Ectodermal cell (in vitro differentiated cells): ENCODE measurements around the gene PTPN3.

Experiments
- H3K27ac ChIP-seq: 2 replicates; pipeline ENCODE4 v1.7.0; 2013; ENCODE audit warnings: mild to moderate bottlenecking, low read depth, low read length; ENCODE audit not compliant: insufficient read depth, poor library complexity, severe bottlenecking
- H3K27me3 ChIP-seq: 2 replicates; pipeline ENCODE4 v1.7.0; 2013; ENCODE audit warnings: mild to moderate bottlenecking, low read length; ENCODE audit not compliant: insufficient read depth, control insufficient read depth, poor library complexity, severe bottlenecking
- H3K36me3 ChIP-seq: one replicate; pipeline ENCODE4 v1.7.0; 2013; ENCODE audit warnings: low read length; ENCODE audit not compliant: control insufficient read depth, insufficient read depth
- H3K4me1 ChIP-seq: one replicate; pipeline ENCODE4 v1.7.0; 2013; ENCODE audit warnings: low read length; ENCODE audit not compliant: control insufficient read depth, insufficient read depth
- H3K4me3 ChIP-seq: 2 replicates; pipeline ENCODE4 v1.7.0; 2013; ENCODE audit warnings: low read depth, low read length, control low read depth; ENCODE audit not compliant: insufficient read depth
- H3K9me3 ChIP-seq: 2 replicates; pipeline ENCODE4 v1.7.0; 2013; ENCODE audit warnings: mild to moderate bottlenecking, low read length, moderate library complexity; ENCODE audit not compliant: control insufficient read depth
- WGBS, 2 experiments: methylation state at CpG; one replicate each; pipeline ENCODE4 v1.1.7; 2013; ENCODE audit warnings: missing lambda C conversion rate in 2 of 2; 5-methylcytosine and 5-hydroxymethylcytosine counted together

Gene PTPN3

GRCh38 chr9:109403116-109403515 is 95.0 kb downstream of the PTPN3 start:
- Histone ChIP-seq H3K9me3 (no peaks in the 10 kb centered on the region), H3K27ac (no peak overlapping the region), H3K4me1 (no peaks in the 10 kb centered on the region), H3K27me3 (no peaks in the 10 kb centered on the region), H3K36me3 (no peaks in the 10 kb centered on the region), H3K4me3 (no peak overlapping the region)
- 88 to 100% methylated on average over 2 of the region's 2 CpGs for WGBS, 2 experiments

DNA sequence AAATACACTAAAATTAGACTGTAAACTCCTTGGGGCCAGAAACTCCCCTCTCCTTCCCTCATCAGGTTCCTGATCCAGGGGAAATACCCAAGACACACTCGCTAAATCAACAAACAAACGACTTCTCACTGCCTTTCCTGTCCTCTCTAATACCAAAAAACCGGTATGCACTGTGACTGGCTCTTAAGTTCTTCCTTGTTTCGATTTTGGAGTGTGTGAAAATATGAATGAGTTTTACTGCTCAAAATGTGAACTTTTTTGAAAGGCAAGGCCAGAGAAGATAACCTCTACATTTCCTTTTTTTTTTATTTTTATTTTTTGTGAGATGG is 96.2 kb downstream of the PTPN3 start:
- H3K36me3 ChIP-seq, result no peaks in the 10 kb centered on the region
- no peaks in the 10 kb centered on the region for H3K9me3 ChIP-seq
- 76 to 87% methylated on average over 4 of the region's 4 CpGs for WGBS, 2 experiments
- H3K27ac ChIP-seq, result no peak overlapping the region
- no peak overlapping the region for H3K4me3 ChIP-seq
- no peaks in the 10 kb centered on the region for H3K27me3 ChIP-seq
- no peaks in the 10 kb centered on the region for H3K4me1 ChIP-seq

DNA sequence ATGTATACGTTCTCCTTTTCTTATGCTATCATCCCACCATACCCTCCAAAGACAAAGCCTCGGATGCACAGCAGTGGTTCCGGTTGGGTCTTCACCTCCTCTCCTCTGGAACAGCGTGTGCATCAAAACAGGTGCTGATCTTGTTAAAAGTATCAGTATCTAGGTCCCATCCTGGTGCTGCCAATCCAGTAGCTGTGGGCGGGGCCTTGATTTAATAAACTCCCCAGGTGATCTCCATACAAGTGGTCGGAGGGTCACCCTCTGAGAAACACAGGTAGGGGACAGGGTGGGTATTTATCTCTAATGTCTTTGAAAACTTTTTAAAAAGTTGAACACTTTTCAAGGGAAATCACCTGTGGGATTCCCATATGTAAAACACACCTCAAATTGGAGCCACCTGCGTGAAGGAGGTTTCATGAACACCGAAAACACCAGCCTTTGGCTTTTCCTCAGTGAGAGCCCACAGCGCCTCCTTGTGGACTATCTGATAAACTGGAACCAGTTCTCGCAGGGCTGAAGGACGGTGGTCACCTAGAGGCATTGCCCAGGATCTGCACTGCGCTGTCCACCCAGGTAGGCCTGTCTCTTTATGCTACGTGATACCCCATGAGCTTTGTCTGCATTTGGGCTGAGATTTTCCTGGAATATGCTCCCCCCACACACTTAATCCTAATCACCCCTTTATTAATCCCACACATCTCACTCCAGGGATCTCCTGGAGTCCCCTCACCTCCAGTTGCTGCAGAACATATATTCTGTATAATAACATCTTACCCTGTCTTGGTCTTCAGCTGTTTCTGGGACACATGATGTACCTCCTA is 96.7 kb downstream of the PTPN3 start:
- H3K36me3 ChIP-seq, result no peaks in the 10 kb centered on the region
- no peak overlapping the region for H3K27ac ChIP-seq
- H3K27me3 ChIP-seq, result no peaks in the 10 kb centered on the region
- H3K4me1 ChIP-seq, result no peaks in the 10 kb centered on the region
- H3K9me3 ChIP-seq, result no peaks in the 10 kb centered on the region
- no peak overlapping the region for H3K4me3 ChIP-seq
- 51 to 56% methylated on average over 12 to 13 of the region's 13 CpGs for WGBS, 2 experiments

- WGBS, 2 experiments, result 90 to 94% methylated on average over 6 of the region's 6 CpGs
- Histone ChIP-seq H3K36me3 (no peaks in the 10 kb centered on the region), H3K9me3 (no peaks in the 10 kb centered on the region), H3K27ac (no peak overlapping the region), H3K4me1 (no peaks in the 10 kb centered on the region), H3K27me3 (no peaks in the 10 kb centered on the region), H3K4me3 (no peak overlapping the region)
Observed at GRCh38 chr9:109399258-109399767, 98.8 kb downstream of the PTPN3 start.

DNA sequence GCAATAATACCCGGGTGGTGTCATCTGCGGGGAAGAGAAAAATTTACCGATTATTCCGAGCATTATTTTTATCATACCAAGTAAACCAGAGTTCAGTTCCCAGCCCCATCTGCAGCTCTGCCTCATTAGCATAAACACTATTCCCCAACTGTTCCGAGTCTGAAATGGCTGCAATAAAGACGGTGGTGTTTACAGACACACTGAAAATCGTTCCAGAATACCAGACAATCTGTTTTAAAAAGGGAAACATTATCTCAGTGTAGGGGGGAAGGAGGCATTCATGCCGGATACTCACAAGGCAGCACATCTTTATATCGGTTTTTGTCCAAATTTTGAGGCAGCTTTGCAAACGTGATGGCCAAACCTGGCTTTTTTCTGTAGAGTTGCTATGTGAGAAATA is 106.9 kb downstream of the PTPN3 start:
- H3K27me3 ChIP-seq, result no peaks in the 10 kb centered on the region
- no peak overlapping the region for H3K4me3 ChIP-seq
- WGBS, 2 experiments, result 91 to 92% methylated on average over 10 of the region's 10 CpGs

DNA sequence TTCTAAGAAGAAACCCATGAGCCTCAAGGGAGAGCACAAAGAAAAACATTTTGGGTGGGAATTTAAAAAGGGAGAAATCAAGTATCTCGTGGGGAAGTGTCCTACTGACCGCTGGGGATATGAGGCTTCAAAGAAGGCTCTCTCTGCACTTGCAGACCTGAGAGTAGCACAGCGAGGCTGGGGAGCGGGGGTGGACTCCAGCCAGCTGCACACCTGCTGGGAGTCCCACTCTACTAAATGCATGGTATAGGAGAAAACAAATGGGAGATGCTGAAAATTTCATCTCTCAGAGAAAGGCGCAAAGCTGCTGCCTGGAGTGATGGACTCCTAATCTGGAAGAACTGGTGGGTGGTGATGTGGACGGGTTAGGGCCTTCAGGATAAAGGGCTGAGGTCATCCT is 110.3 kb downstream of the PTPN3 start:
- 91 to 92% methylated on average over 6 of the region's 6 CpGs for WGBS, 2 experiments

More for the DNA sequence above, 106.9 kb downstream of the PTPN3 start:
- Histone ChIP-seq H3K9me3 (no peaks in the 10 kb centered on the region), H3K36me3 (no peaks in the 10 kb centered on the region), H3K4me1 (no peaks in the 10 kb centered on the region), H3K27ac (no peak overlapping the region)

GRCh38 chr9:109387206-109387605 is 110.9 kb downstream of the PTPN3 start:
- Histone ChIP-seq H3K9me3 (no peaks in the 10 kb centered on the region), H3K36me3 (no peaks in the 10 kb centered on the region), H3K27ac (no peak overlapping the region), H3K4me1 (no peaks in the 10 kb centered on the region), H3K27me3 (no peaks in the 10 kb centered on the region), H3K4me3 (no peak overlapping the region)
- WGBS, 2 experiments, result 88% methylated on average over 3 of the region's 3 CpGs

More for the DNA sequence above, 110.3 kb downstream of the PTPN3 start:
- no peaks in the 10 kb centered on the region for H3K36me3 ChIP-seq
- no peaks in the 10 kb centered on the region for H3K4me1 ChIP-seq
- no peak overlapping the region for H3K4me3 ChIP-seq
- no peak overlapping the region for H3K27ac ChIP-seq
- H3K9me3 ChIP-seq, result no peaks in the 10 kb centered on the region
- H3K27me3 ChIP-seq, result no peaks in the 10 kb centered on the region

GRCh38 chr9:109385499-109385898 is 112.6 kb downstream of the PTPN3 start:
- Histone ChIP-seq H3K27me3 (no peaks in the 10 kb centered on the region), H3K27ac (no peak overlapping the region), H3K9me3 (no peaks in the 10 kb centered on the region), H3K4me3 (no peak overlapping the region), H3K36me3 (no peaks in the 10 kb centered on the region), H3K4me1 (no peaks in the 10 kb centered on the region)
- 92% methylated on average over 3 of the region's 3 CpGs for WGBS, 2 experiments

DNA sequence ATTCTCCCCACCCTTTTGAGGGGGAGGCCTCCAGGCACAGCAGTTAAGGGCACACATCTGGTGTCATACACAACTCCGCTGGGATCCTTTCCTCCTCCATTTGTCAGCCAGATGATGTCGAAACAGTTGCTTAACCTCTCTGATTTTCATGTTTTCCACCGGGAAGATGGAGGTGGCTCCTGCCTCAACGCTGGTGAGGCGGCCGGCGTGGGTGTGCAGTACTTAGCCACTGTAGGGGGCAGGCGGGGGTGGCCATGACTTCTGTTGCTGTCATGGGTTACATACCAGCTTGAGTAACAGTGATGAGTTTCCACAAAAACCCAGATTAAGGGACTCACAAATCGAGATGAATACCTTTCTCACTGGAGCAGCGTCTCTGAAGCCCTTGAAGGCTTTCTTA is 114.2 kb downstream of the PTPN3 start:
- Histone ChIP-seq H3K27ac (no peak overlapping the region), H3K36me3 (no peaks in the 10 kb centered on the region), H3K4me1 (no peaks in the 10 kb centered on the region), H3K27me3 (no peaks in the 10 kb centered on the region), H3K9me3 (no peaks in the 10 kb centered on the region), H3K4me3 (no peak overlapping the region)
- WGBS, 2 experiments, result 92 to 93% methylated on average over 10 of the region's 10 CpGs

DNA sequence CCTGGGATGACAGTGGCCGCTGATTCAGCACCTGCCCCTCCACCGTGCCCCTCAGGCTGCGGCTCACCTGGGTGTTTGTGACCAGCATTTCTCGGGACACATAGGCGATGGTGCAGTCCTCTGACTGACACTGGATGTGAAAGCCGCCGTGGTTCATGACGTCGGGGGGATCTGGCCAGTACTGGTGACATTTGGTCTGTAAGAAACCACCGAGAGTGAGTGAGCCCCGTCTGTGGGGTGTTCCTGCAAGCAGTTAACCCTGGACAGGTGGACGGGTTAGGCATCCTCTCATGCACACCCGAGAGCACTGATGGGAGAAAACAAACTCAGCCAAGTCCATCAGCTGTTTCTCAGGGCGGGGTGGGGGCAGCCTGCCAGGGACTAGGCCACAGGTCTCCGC is 114.8 kb downstream of the PTPN3 start:
- Histone ChIP-seq H3K27ac (no peak overlapping the region), H3K4me1 (no peaks in the 10 kb centered on the region), H3K4me3 (no peak overlapping the region), H3K36me3 (no peaks in the 10 kb centered on the region), H3K9me3 (no peaks in the 10 kb centered on the region), H3K27me3 (no peaks in the 10 kb centered on the region)
- 94 to 95% methylated on average over 15 of the region's 15 CpGs for WGBS, 2 experiments
